ENCODE measurements around the gene LAMA2.

The LAMA2 gene

GRCh38 chr6:129188306-129188705 is 305.4 kb downstream of the LAMA2 start:
- DNase-seq: no peak

- no peak for DNase-seq
Observed at GRCh38 chr6:129188795-129189194, 305.9 kb downstream of the LAMA2 start.

GRCh38 chr6:129189266-129189665 is 306.3 kb downstream of the LAMA2 start:
- DNase-seq: no peak

GRCh38 chr6:129191235-129191634 is 308.3 kb downstream of the LAMA2 start:
- DNase-seq: no peak

- no peak for DNase-seq
Observed at GRCh38 chr6:129192458-129192989, 309.6 kb downstream of the LAMA2 start.

GRCh38 chr6:129194306-129194941 is 311.5 kb downstream of the LAMA2 start:
- no peak for DNase-seq

GRCh38 chr6:129195161-129195560 is 312.2 kb downstream of the LAMA2 start:
- DNase-seq: no peak

- no peak for DNase-seq
Observed at GRCh38 chr6:129195643-129196042, 312.7 kb downstream of the LAMA2 start.

- DNase-seq: no peak
Observed at GRCh38 chr6:129197154-129197553, 314.2 kb downstream of the LAMA2 start.

GRCh38 chr6:129200151-129200550 is 317.2 kb downstream of the LAMA2 start:
- DNase-seq: no peak

- DNase-seq: no peak
Observed at GRCh38 chr6:129203190-129203900, 320.4 kb downstream of the LAMA2 start.

GRCh38 chr6:129206821-129207220 is 323.9 kb downstream of the LAMA2 start:
- no peak for DNase-seq

- DNase-seq: no peak
Observed at GRCh38 chr6:129207832-129208231, 324.9 kb downstream of the LAMA2 start.

- DNase-seq: no peak
Observed at GRCh38 chr6:129208415-129209034, 325.6 kb downstream of the LAMA2 start.

- peak; percentile 37 for DNase-seq
Observed at GRCh38 chr6:129209355-129209754, 326.4 kb downstream of the LAMA2 start.

- DNase-seq: no peak
Observed at GRCh38 chr6:129210684-129211083, 327.7 kb downstream of the LAMA2 start.

GRCh38 chr6:129211626-129212025 is 328.7 kb downstream of the LAMA2 start:
- no peak for DNase-seq

- DNase-seq: peak; percentile 27
Observed at GRCh38 chr6:129212081-129212480, 329.1 kb downstream of the LAMA2 start.

GRCh38 chr6:129215246-129215645 is 332.3 kb downstream of the LAMA2 start:
- DNase-seq: no peak

- DNase-seq: peak; percentile 18
Observed at GRCh38 chr6:129215916-129216520, 333.1 kb downstream of the LAMA2 start.

- DNase-seq: no peak
Observed at GRCh38 chr6:129217701-129218100, 334.8 kb downstream of the LAMA2 start.

GRCh38 chr6:129233458-129234134 is 350.7 kb downstream of the LAMA2 start:
- no peak for DNase-seq
